GM10266 (cell line): ENCODE data around the gene TNRC6B.

Experiments
- DNase-seq: peaks from one replicate; pipeline ENCODE4 v3.0.0; 2012; ENCODE audit errors: extremely low spot score
- CTCF ChIP-seq: IDR thresholded peaks from 2 replicates; pipeline ENCODE4 v1.5.1; 2012; ENCODE audit warnings: mild to moderate bottlenecking, low read depth; ENCODE audit not compliant: control insufficient read depth, insufficient read depth; ENCODE audit errors: missing control alignments

Gene TNRC6B

GRCh38 chr22:40204321-40205116, 26.8 kb downstream of the TNRC6B start:
- DNase-seq: no peak
- no peak for TF ChIP-seq CTCF

GRCh38 chr22:40206561-40206960, 28.8 kb downstream of the TNRC6B start:
- no peak for DNase-seq
- no peak for TF ChIP-seq CTCF

GRCh38 chr22:40210818-40211217, 33.1 kb downstream of the TNRC6B start:
- peak; percentile 43 for DNase-seq
- TF ChIP-seq CTCF: no peak

GRCh38 chr22:40211476-40212054, 33.8 kb downstream of the TNRC6B start:
- TF ChIP-seq CTCF: no peak
- DNase-seq: no peak

- TF ChIP-seq CTCF: no peak
- DNase-seq: no peak
Observed at GRCh38 chr22:40212121-40212520, 34.4 kb downstream of the TNRC6B start.

- DNase-seq: no peak
- TF ChIP-seq CTCF: no peak
Observed at GRCh38 chr22:40213478-40213877, 35.8 kb downstream of the TNRC6B start.

- DNase-seq: no peak
- no peak for TF ChIP-seq CTCF
Observed at GRCh38 chr22:40215266-40215665, 37.5 kb downstream of the TNRC6B start.
